Measurements from ENCODE around the gene STAB1. TPM values are rescaled to one million over a fixed set of nuclear protein-coding genes. Genes with fewer than 3 reads are reported as not detected.

The STAB1 gene
- polyA plus RNA-seq, 1 donor (not counting 4 experiments of a cell fraction or from before 2014, with no cell fraction given): not detected

- H3K4me3 ChIP-seq (ENCODE audit: control insufficient read depth in 2 of 3, extremely low read depth in 1 of 3, insufficient read depth in 2 of 3, low read depth in 1 of 3, low read length in 3 of 3): no peak overlapping the region
- FAIRE-seq (no peak), DNase-seq (ENCODE audit: low read depth, low spot score) (no peak)
- no peak overlapping the region for H3K27ac ChIP-seq (ENCODE audit: control insufficient read depth, insufficient read depth, low read length)
- no peak overlapping the region for H3K9ac ChIP-seq (ENCODE audit: control insufficient read depth, extremely low read depth, insufficient read depth, low read length)
- H2AFZ ChIP-seq (ENCODE audit: control insufficient read depth, low read length): no peak overlapping the region
- peaks cover 28 to 56% of the 10 kb centered on the region in 2 experiments for H3K36me3 ChIP-seq (ENCODE audit: control insufficient read depth in 2 of 2, extremely low read depth in 1 of 2, insufficient read depth in 2 of 2, low read length in 2 of 2)
- H3K4me1 ChIP-seq (ENCODE audit: control insufficient read depth, extremely low read depth, insufficient read depth, low read length): no peaks in the 10 kb centered on the region
- H3K79me2 ChIP-seq (ENCODE audit: control insufficient read depth, insufficient read depth, low read length): peaks cover 3% of the 10 kb centered on the region
- dilution Hi-C loops (cut with MboI; ENCODE audit: extremely low pct_ligation_motif_present, low sequenced_read_pairs): no loop called here
- H3K27me3 ChIP-seq (ENCODE audit: control insufficient read depth, extremely low read depth, insufficient read depth, low read length): no peaks in the 10 kb centered on the region
- no peaks in the 10 kb centered on the region for H3K9me1 ChIP-seq (ENCODE audit: control insufficient read depth, extremely low read depth, insufficient read depth, low read length)
- no peaks in the 10 kb centered on the region for H3K9me3 ChIP-seq (ENCODE audit: control insufficient read depth, low read depth, low read length)
- no peak overlapping the region for H3K4me2 ChIP-seq (ENCODE audit: control insufficient read depth, extremely low read depth, insufficient read depth, low read depth, low read length)
- H4K20me1 ChIP-seq (ENCODE audit: control insufficient read depth, extremely low read depth, insufficient read depth, low read length): peaks cover 3% of the 10 kb centered on the region
- TF ChIP-seq CTCF (optimal IDR thresholded peaks at IDR 0.05 in 1 of 3, IDR thresholded peaks at IDR 0.05 in 1 of 3, conservative IDR thresholded peaks at IDR 0.05 in 1 of 3; ENCODE audit: extremely low read depth in 1 of 3, insufficient read depth in 2 of 3, low read length in 3 of 3) (no peak), EZH2 (IDR thresholded peaks at IDR 0.05; ENCODE audit: low read length) (no peak)
These were observed 5.7 kb upstream of the STAB1 start for GRCh38 chr3:52489453-52489852.

- Histone ChIP-seq H3K9me3 (ENCODE audit: control insufficient read depth, low read depth, low read length) (no peaks in the 10 kb centered on the region), H3K4me1 (ENCODE audit: control insufficient read depth, extremely low read depth, insufficient read depth, low read length) (no peaks in the 10 kb centered on the region), H3K9me1 (ENCODE audit: control insufficient read depth, extremely low read depth, insufficient read depth, low read length) (no peaks in the 10 kb centered on the region), H3K27me3 (ENCODE audit: control insufficient read depth, extremely low read depth, insufficient read depth, low read length) (no peaks in the 10 kb centered on the region), H2AFZ (ENCODE audit: control insufficient read depth, low read length) (no peak overlapping the region), H4K20me1 (ENCODE audit: control insufficient read depth, extremely low read depth, insufficient read depth, low read length) (peaks cover 3% of the 10 kb centered on the region), H3K4me2 (ENCODE audit: control insufficient read depth, extremely low read depth, insufficient read depth, low read depth, low read length) (no peak overlapping the region), H3K79me2 (ENCODE audit: control insufficient read depth, insufficient read depth, low read length) (peaks cover 3% of the 10 kb centered on the region), H3K36me3 (ENCODE audit: control insufficient read depth in 2 of 2, extremely low read depth in 1 of 2, insufficient read depth in 2 of 2, low read length in 2 of 2) (peaks cover 28 to 54% of the 10 kb centered on the region in 2 experiments), H3K9ac (ENCODE audit: control insufficient read depth, extremely low read depth, insufficient read depth, low read length) (no peak overlapping the region), H3K27ac (ENCODE audit: control insufficient read depth, insufficient read depth, low read length) (no peak overlapping the region), H3K4me3 (ENCODE audit: control insufficient read depth in 2 of 3, extremely low read depth in 1 of 3, insufficient read depth in 2 of 3, low read depth in 1 of 3, low read length in 3 of 3) (no peak overlapping the region)
- dilution Hi-C loops (cut with MboI; ENCODE audit: extremely low pct_ligation_motif_present, low sequenced_read_pairs): no loop called here
- no peak for TF ChIP-seq EZH2 (IDR thresholded peaks at IDR 0.05; ENCODE audit: low read length)
- no peak for TF ChIP-seq CTCF (optimal IDR thresholded peaks at IDR 0.05 in 1 of 3, IDR thresholded peaks at IDR 0.05 in 1 of 3, conservative IDR thresholded peaks at IDR 0.05 in 1 of 3; ENCODE audit: extremely low read depth in 1 of 3, insufficient read depth in 2 of 3, low read length in 3 of 3)
- DNase-seq (ENCODE audit: low read depth, low spot score): no peak
- no peak for FAIRE-seq
These were observed 4.9 kb upstream of the STAB1 start for GRCh38 chr3:52490035-52490938.
